Tibial nerve (tissue), 4 donors: ENCODE measurements around the gene AMBRA1.

ENCODE experiments used
- CTCF ChIP-seq, 5 experiments: fragments of 200-600 bp in 3 of 5; fragments of 450-650 bp in 2 of 5; sonication (generic) in 3 of 5; IDR thresholded peaks; one replicate each; pipeline ENCODE4 v1.5.1; 2016 to 2019; ENCODE audit warnings: antibody characterized with exemption in 5 of 5, mild to moderate bottlenecking in 3 of 5, moderate library complexity in 2 of 5
- EP300 ChIP-seq, 2 donors: sonication (generic); formaldehyde crosslinking; IDR thresholded peaks; one replicate each; pipeline ENCODE4 v1.6.1; 2017; ENCODE audit warnings: antibody characterized with exemption in 2 of 2, mild to moderate bottlenecking in 1 of 2
- POLR2A ChIP-seq, 2 donors: fragments of 450-650 bp; IDR thresholded peaks; one replicate each; pipeline ENCODE4 v1.6.1; 2017; ENCODE audit warnings: antibody characterized with exemption in 2 of 2, mild to moderate bottlenecking in 2 of 2, moderate library complexity in 2 of 2

DNA sequence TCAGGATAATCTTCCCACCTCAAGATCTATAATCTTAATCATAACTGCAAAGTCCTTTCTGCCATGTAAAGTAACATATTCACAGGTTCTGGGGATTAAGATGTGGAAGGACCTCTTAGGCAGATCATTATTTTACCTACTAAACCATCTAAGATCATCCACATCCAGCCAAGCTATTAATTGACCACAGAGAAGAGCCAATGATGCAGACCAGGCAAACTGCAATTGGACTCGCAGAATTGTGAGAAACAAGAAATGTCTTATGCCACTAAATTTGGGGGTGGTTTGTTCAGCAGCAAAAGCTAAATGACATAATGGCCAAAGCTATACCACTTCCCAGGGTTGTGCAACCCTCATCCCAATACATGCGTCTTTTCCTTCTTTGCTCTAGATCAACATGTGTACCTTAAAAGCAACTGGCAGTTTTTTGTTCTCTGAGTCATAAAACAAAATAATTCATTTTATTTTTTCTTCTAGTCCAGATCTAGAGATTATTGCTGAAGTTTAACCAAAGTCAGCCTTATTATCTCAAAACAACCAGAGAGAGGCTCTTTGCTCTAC is 113.6 kb downstream of the AMBRA1 start:
- TF ChIP-seq CTCF (IDR thresholded peaks at IDR 0.05) (no peak), POLR2A (IDR thresholded peaks at IDR 0.05) (no peak), EP300 (IDR thresholded peaks at IDR 0.05) (no peak)
